GM12878 (cell line): Measurements from ENCODE around the gene LSAMP. TPM values are rescaled to one million over a fixed set of nuclear protein-coding genes. Genes with fewer than 3 reads are reported as not detected.

ENCODE experiments used
- ATAC-seq: fragments of 200-7000 bp; cut with Tn5 transposase; 3 replicates; pipeline ENCODE4 v1.9.1; 2020; ENCODE audit warnings: mild to moderate bottlenecking, moderate library complexity
- BruUV-seq: library from RNA; stranded (reverse); fragments of 400-500 nt; replicated peaks from 2 replicates; lab custom pipeline; 2021; lab: Mats Ljungman, UMichigan
- CTCF ChIA-PET: fragments of 300-600 bp; sonication (Branson Sonifier 250); formaldehyde crosslinking; extraction: SDS; loops from one replicate; lab custom pipeline; 2021; ENCODE audit warnings: inconsistent platforms; lab: Yijun Ruan, JAX
- POLR2A ChIA-PET: fragments of 350-600 bp; formaldehyde crosslinking; extraction: SDS; loops from one replicate; lab custom pipeline; 2021; ENCODE audit warnings: inconsistent platforms; lab: Charles Lee
- RAD21 ChIA-PET: fragments of 300-600 bp; sonication (Branson Sonifier 250); formaldehyde crosslinking; loops from one replicate; lab custom pipeline; 2023; ENCODE audit warnings: antibody characterized with exemption; ENCODE audit not compliant: unreplicated experiment; lab: Charles Lee
- SMC1A ChIA-PET: fragments of 300-600 bp; sonication (Branson Sonifier 250); formaldehyde crosslinking; loops from one replicate; lab custom pipeline; 2023; ENCODE audit not compliant: unreplicated experiment, uncharacterized antibody; lab: Charles Lee
- DNase-seq: peaks from one replicate; pipeline ENCODE4 v3.0.0-alpha.2; 2011; ENCODE audit warnings: low read depth, low spot score
- FAIRE-seq: peaks from 3 replicates; lab custom pipeline; 2011; peaks lifted over from hg19 to GRCh38; lab: Jason Lieb, UNC
- H2AFZ ChIP-seq: 2 replicates; pipeline ENCODE4 v1.6.0; 2011; ENCODE audit warnings: low read depth, low read length, control low read depth; ENCODE audit not compliant: control insufficient read depth
- H3K27ac ChIP-seq: 2 replicates; pipeline ENCODE4 v1.5.1; 2011; ENCODE audit warnings: control low read depth; ENCODE audit not compliant: control insufficient read depth, insufficient read depth
- H3K27me3 ChIP-seq, 2 experiments: replicated peaks in 1 of 2; 2 replicates each; pipeline versions ENCODE4 v1.6.0 to v1.6.1; 2011; ENCODE audit warnings: low read length in 1 of 2; ENCODE audit not compliant: control insufficient read depth in 2 of 2, insufficient read depth in 2 of 2
- H3K36me3 ChIP-seq, 2 experiments: 2 replicates each; pipeline ENCODE4 v1.5.1; 2011; ENCODE audit warnings: low read length in 1 of 2; ENCODE audit not compliant: control insufficient read depth in 2 of 2, insufficient read depth in 2 of 2
- H3K4me1 ChIP-seq: 2 replicates; pipeline ENCODE4 v1.6.1; 2011; ENCODE audit warnings: mild to moderate bottlenecking, low read length, moderate library complexity, mixed read lengths; ENCODE audit not compliant: control insufficient read depth, insufficient read depth
- H3K4me2 ChIP-seq: 2 replicates; pipeline ENCODE4 v1.6.0; 2011; ENCODE audit warnings: control low read depth; ENCODE audit not compliant: control insufficient read depth, insufficient read depth
- H3K4me3 ChIP-seq: fragments of 200-600 bp; sonication (generic); 2 replicates; pipeline ENCODE4 v1.5.1; 2016
- H3K79me2 ChIP-seq: 2 replicates; pipeline ENCODE4 v1.6.0; 2011; ENCODE audit warnings: low read length; ENCODE audit not compliant: control insufficient read depth, insufficient read depth
- H3K9ac ChIP-seq: 2 replicates; pipeline ENCODE4 v1.8.0; 2011; ENCODE audit warnings: low read length, control low read depth, mixed read lengths; ENCODE audit not compliant: control insufficient read depth, insufficient read depth
- H3K9me3 ChIP-seq: replicated peaks from 3 replicates; pipeline ENCODE4 v1.5.1; 2011; ENCODE audit warnings: mild to moderate bottlenecking, low read length; ENCODE audit not compliant: control insufficient read depth, insufficient read depth
- H4K20me1 ChIP-seq: 2 replicates; pipeline ENCODE4 v1.6.0; 2011; ENCODE audit not compliant: control insufficient read depth, insufficient read depth
- ATF7 ChIP-seq: fragments of 450-650 bp; IDR thresholded peaks from 2 replicates; pipeline ENCODE4 v1.6.1; 2016; ENCODE audit warnings: low read depth, mild to moderate bottlenecking
- BACH1 ChIP-seq: fragments of 450-650 bp; IDR thresholded peaks from 2 replicates; pipeline ENCODE4 v1.6.1; 2017; ENCODE audit warnings: mild to moderate bottlenecking, borderline replicate concordance
- BCL11A ChIP-seq: IDR thresholded peaks from 2 replicates; pipeline ENCODE4 v1.6.1; 2011; ENCODE audit warnings: low read depth, low read length
- CEBPB ChIP-seq, 2 experiments: fragments of 150-350 bp in 1 of 2; IDR thresholded peaks; 2 replicates each; pipeline ENCODE4 v1.6.1; 2012 to 2014; ENCODE audit warnings: low read depth in 2 of 2, low read length in 2 of 2, borderline replicate concordance in 1 of 2, inconsistent platforms in 1 of 2
- CREM ChIP-seq: IDR thresholded peaks from 2 replicates; pipeline ENCODE4 v1.6.1; 2014; ENCODE audit warnings: antibody characterized with exemption, low read depth
- NFYB ChIP-seq: IDR thresholded peaks from 2 replicates; pipeline ENCODE4 v1.6.1; 2011; ENCODE audit warnings: low read depth, mild to moderate bottlenecking, low read length, improper control_type of control experiment, moderate library complexity; ENCODE audit not compliant: insufficient read depth
- NR2C2 ChIP-seq: IDR thresholded peaks from 2 replicates; pipeline ENCODE4 v1.6.1; 2011; ENCODE audit warnings: borderline replicate concordance, low read depth; ENCODE audit not compliant: control insufficient read depth, insufficient read length
- PML ChIP-seq: IDR thresholded peaks from 2 replicates; pipeline ENCODE4 v1.6.1; 2012; ENCODE audit warnings: low read length, inconsistent platforms
- TAF1 ChIP-seq: IDR thresholded peaks from 2 replicates; pipeline ENCODE4 v1.6.1; 2011; ENCODE audit warnings: mild to moderate bottlenecking, low read depth, low read length, borderline replicate concordance
- ZZZ3 ChIP-seq: IDR thresholded peaks from 2 replicates; pipeline ENCODE4 v1.6.1; 2011; ENCODE audit warnings: low read depth; ENCODE audit not compliant: control insufficient read depth, insufficient read length
- in situ Hi-C: fragments of 300-500 bp; cut with MboI; formaldehyde crosslinking; loops from 9 replicates; pipeline ENCODE4 v1.14.3; 2018; ENCODE audit warnings: mixed read lengths
- intact Hi-C: fragments of 100-400 bp; cut with micrococcal nuclease; formaldehyde crosslinking; loops from one replicate; pipeline ENCODE4 v1.14.2; 2022; ENCODE audit not compliant: unreplicated experiment
- polyA plus RNA-seq, 11 experiments: library from polyadenylated mRNA; depleted of rRNA in 4 of 11; unstranded in 6 of 11; stranded (reverse) in 5 of 11; fragments of >200 nt; fragmentation: Nextera tagmentation in 4 of 11; fragmentation: Illumina TruSeq in 1 of 11; extraction: Ambion mirVana in 4 of 11; extraction: Trizol in 1 of 11; gene quantifications; 1 replicate in 1 of 11; 2 replicates in 10 of 11; pipeline versions ENCODE4 v1.2.1 to v1.2.3, GENCODE V29; 2011 to 2016; ENCODE audit warnings: inconsistent platforms in 2 of 11, missing spikeins in 2 of 11, low read depth in 1 of 11
- total RNA-seq, 4 experiments: library from RNA; depleted of rRNA in 3 of 4; stranded (reverse); fragments of >200 nt in 3 of 4; fragmentation: Illumina TruSeq in 1 of 4; extraction: Trizol in 1 of 4; gene quantifications; 2 replicates each; pipeline versions ENCODE4 v1.2.1 to v1.2.3, GENCODE V29; 2013 to 2021
- TF ChIP-seq, protein P1 (sequence below): IDR thresholded peaks from 2 replicates; pipeline ENCODE4 v1.6.1; 2012; ENCODE audit warnings: low read depth, low read length, improper control_type of control experiment
- TF ChIP-seq, protein P2 (sequence below): fragments of 150-350 bp; IDR thresholded peaks from 2 replicates; pipeline ENCODE4 v1.6.1; 2014; ENCODE audit warnings: mild to moderate bottlenecking, low read depth, low read length
- TF ChIP-seq, protein P3 (sequence below): IDR thresholded peaks from 2 replicates; pipeline ENCODE4 v1.6.1; 2011; ENCODE audit warnings: low read depth, mild to moderate bottlenecking, low read length, moderate library complexity, borderline replicate concordance; ENCODE audit errors: extremely low read depth
- TF ChIP-seq, protein P4 (sequence below): fragments of 450-650 bp; IDR thresholded peaks from 2 replicates; pipeline ENCODE4 v1.6.1; 2018; ENCODE audit warnings: mild to moderate bottlenecking, low read depth, moderate library complexity; ENCODE audit not compliant: partially characterized antibody

LSAMP gene
- total and polyA plus RNA-seq, 10 of the 15 experiments (the other 5 are each of a cell fraction or from before 2014, with no cell fraction given) = 2.0 to 12.7 (median 6.5) TPM

DNA sequence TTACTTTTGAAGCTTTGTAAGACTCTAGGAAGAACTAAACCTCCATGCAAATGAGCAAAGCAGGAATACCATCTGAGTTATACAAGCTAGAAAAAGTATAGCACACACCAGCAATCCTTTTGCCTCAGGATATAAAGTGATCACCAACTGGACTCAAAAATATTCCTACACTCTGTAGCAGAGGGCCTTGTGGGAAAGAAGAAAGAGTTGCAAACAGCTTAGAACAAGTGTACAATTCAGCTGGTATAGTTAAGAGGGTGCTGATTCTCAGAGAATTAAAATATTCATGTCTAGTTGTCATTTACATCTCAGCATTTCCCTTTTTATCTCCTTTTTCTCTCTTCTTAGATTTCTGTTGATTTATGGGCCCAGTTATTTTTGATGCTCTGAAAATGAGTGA, 573.6 kb downstream of the LSAMP start:
- Histone ChIP-seq H3K4me3 (no peak overlapping the region), H3K9me3 (no peaks in the 10 kb centered on the region), H3K9ac (no peak overlapping the region), H3K27ac (no peak overlapping the region), H3K27me3 (no peaks in the 10 kb centered on the region; a peak in 1 of 4 replicates), H3K36me3 (no peaks in the 10 kb centered on the region), H4K20me1 (no peaks in the 10 kb centered on the region), H3K4me2 (no peak overlapping the region), H3K4me1 (no peaks in the 10 kb centered on the region), H2AFZ (no peak overlapping the region), H3K79me2 (no peaks in the 10 kb centered on the region)
- ChIA-PET CTCF (interaction anchor here (0.6 to 1.0 kb wide), 2 partner anchors 35 to 885 kb away, joined by 3 to 5 read pairs; no protein-coding TSS in a partner anchor), RAD21 (no interaction called here), POLR2A (no interaction called here), SMC1A (interaction anchor here (0.9 kb wide), 1 partner anchor 12 kb away, joined by 3 read pairs; no protein-coding TSS in a partner anchor)
- in situ Hi-C loops (no loop called here), intact Hi-C loops (no loop called here)
- no TSS peak for BruUV-seq
- no peak for DNase-seq
- no peak for ATAC-seq
- TF ChIP-seq CREM (no peak), NFYB (no peak), ZZZ3 (no peak), BCL11A (no peak), ATF7 (no peak), CEBPB (IDR thresholded peaks at IDR 0.05; ENCODE audit: borderline replicate concordance in 1 of 2, low read depth in 2 of 2, low read length in 2 of 2) (no peak), TAF1 (no peak), BACH1 (no peak), PML (no peak), NR2C2 (no peak)
- TF ChIP-seq, protein P1, sequence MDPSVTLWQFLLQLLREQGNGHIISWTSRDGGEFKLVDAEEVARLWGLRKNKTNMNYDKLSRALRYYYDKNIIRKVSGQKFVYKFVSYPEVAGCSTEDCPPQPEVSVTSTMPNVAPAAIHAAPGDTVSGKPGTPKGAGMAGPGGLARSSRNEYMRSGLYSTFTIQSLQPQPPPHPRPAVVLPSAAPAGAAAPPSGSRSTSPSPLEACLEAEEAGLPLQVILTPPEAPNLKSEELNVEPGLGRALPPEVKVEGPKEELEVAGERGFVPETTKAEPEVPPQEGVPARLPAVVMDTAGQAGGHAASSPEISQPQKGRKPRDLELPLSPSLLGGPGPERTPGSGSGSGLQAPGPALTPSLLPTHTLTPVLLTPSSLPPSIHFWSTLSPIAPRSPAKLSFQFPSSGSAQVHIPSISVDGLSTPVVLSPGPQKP = no peak
- TF ChIP-seq, protein P2, sequence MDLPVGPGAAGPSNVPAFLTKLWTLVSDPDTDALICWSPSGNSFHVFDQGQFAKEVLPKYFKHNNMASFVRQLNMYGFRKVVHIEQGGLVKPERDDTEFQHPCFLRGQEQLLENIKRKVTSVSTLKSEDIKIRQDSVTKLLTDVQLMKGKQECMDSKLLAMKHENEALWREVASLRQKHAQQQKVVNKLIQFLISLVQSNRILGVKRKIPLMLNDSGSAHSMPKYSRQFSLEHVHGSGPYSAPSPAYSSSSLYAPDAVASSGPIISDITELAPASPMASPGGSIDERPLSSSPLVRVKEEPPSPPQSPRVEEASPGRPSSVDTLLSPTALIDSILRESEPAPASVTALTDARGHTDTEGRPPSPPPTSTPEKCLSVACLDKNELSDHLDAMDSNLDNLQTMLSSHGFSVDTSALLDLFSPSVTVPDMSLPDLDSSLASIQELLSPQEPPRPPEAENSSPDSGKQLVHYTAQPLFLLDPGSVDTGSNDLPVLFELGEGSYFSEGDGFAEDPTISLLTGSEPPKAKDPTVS = no peak
- TF ChIP-seq, protein P3, sequence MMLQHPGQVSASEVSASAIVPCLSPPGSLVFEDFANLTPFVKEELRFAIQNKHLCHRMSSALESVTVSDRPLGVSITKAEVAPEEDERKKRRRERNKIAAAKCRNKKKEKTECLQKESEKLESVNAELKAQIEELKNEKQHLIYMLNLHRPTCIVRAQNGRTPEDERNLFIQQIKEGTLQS = no peak
- TF ChIP-seq, protein P4, sequence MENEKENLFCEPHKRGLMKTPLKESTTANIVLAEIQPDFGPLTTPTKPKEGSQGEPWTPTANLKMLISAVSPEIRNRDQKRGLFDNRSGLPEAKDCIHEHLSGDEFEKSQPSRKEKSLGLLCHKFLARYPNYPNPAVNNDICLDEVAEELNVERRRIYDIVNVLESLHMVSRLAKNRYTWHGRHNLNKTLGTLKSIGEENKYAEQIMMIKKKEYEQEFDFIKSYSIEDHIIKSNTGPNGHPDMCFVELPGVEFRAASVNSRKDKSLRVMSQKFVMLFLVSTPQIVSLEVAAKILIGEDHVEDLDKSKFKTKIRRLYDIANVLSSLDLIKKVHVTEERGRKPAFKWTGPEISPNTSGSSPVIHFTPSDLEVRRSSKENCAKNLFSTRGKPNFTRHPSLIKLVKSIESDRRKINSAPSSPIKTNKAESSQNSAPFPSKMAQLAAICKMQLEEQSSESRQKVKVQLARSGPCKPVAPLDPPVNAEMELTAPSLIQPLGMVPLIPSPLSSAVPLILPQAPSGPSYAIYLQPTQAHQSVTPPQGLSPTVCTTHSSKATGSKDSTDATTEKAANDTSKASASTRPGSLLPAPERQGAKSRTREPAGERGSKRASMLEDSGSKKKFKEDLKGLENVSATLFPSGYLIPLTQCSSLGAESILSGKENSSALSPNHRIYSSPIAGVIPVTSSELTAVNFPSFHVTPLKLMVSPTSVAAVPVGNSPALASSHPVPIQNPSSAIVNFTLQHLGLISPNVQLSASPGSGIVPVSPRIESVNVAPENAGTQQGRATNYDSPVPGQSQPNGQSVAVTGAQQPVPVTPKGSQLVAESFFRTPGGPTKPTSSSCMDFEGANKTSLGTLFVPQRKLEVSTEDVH = no peak
- FAIRE-seq = no peak
